Measurements from ENCODE around the gene GSX1. TPM values are rescaled to one million over a fixed set of nuclear protein-coding genes. Genes with fewer than 3 reads are reported as not detected.

GSX1 gene
- not detected in 5 replicates for total RNA-seq (2022; extraction: Qiagen RNA extraction; ENCODE audit: low read depth)

DNA sequence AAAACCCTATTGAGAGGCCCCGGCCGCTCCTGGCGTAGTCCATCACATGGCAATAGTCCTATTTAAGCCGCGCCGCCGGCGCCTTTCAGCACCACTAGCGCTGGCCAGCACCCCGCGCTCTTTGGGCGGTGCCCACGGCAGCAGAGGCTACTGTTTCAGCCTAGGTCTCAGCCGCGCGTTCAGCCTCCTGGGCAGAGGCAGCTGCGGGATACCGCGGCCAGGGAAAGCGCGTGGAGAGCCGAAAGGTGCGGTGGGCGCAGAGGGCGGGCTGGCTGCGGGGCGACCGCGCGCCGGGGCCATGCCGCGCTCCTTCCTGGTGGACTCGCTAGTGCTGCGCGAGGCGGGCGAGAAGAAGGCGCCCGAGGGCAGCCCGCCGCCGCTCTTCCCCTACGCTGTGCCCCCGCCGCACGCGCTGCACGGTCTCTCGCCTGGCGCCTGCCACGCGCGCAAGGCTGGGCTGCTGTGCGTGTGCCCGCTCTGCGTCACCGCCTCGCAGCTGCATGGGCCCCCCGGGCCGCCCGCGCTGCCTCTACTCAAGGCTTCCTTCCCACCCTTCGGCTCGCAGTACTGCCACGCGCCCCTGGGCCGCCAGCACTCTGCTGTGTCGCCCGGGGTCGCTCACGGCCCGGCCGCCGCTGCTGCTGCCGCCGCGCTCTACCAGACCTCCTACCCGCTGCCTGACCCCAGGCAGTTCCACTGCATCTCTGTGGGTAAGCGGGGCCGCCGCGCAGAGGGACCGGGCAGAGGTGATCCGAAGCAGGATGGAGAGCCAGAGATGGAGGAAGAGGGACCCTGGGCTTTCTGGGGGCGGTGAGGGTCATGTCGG lies at the start of gene GSX1:
TSS of gene GSX1 (plus strand) at position 91 of the 826 bp plus-strand sequence. CDS start at position 299, 208 bp downstream.

Other genes starting within 250 kb of the GSX1 start
- 3.0 to 4.5 TPM (median 3.8 TPM) in 5 replicates for gene LNX2, start 172.0 kb upstream of the GSX1 start, total RNA-seq (2022; extraction: Qiagen RNA extraction; ENCODE audit: low read depth)
- 148 to 175 TPM (median 159 TPM) in 5 replicates for gene POLR1D, start 170.6 kb upstream of the GSX1 start, total RNA-seq (2022; extraction: Qiagen RNA extraction; ENCODE audit: low read depth)
- 0.06 to 0.14 TPM (median 0.07 TPM) in 3 of 5 replicates, not detected in the others for gene PDX1, start 127.5 kb downstream of the GSX1 start, total RNA-seq (2022; extraction: Qiagen RNA extraction; ENCODE audit: low read depth)
- gene CDX2, start 176.8 kb downstream of the GSX1 start, total RNA-seq (2022; extraction: Qiagen RNA extraction; ENCODE audit: low read depth), result 0.94 to 1.2 TPM (median 1.1 TPM) in 5 replicates
- gene URAD, start 196.2 kb downstream of the GSX1 start, total RNA-seq (2022; extraction: Qiagen RNA extraction; ENCODE audit: low read depth), result not detected in 5 replicates

Data from A549 treated with DMSO at 1 μM for 4 hours (cell line).